ENCODE results near the gene PALLD. TPM values are rescaled to one million over a fixed set of nuclear protein-coding genes. Genes with fewer than 3 reads are reported as not detected.

Gene PALLD
- total RNA-seq, 3 donors from 2014 or later, result 112 to 663 (median 150) TPM

GRCh38 chr4:168891086-168891485 is 394.2 kb downstream of the PALLD start:
- intact Hi-C loops (cut with DNase I, micrococcal nuclease), result no loop called here
- ATAC-seq, result no peak
- H3K4me3 ChIP-seq, result no peak overlapping the region
- H3K4me1 ChIP-seq (ENCODE audit: low read depth), result no peaks in the 10 kb centered on the region
- no peak for TF ChIP-seq CTCF (IDR thresholded peaks at IDR 0.05)
- no peaks in the 10 kb centered on the region for H3K36me3 ChIP-seq (ENCODE audit: low read depth)
- no peak for DNase-seq
- H3K9me3 ChIP-seq, result no peaks in the 10 kb centered on the region

GRCh38 chr4:168891688-168892087 is 394.8 kb downstream of the PALLD start:
- Histone ChIP-seq H3K4me1 (ENCODE audit: low read depth) (no peaks in the 10 kb centered on the region), H3K9me3 (no peaks in the 10 kb centered on the region), H3K36me3 (ENCODE audit: low read depth) (no peaks in the 10 kb centered on the region), H3K4me3 (no peak overlapping the region)
- intact Hi-C loops (cut with DNase I, micrococcal nuclease), result no loop called here
- ATAC-seq (no peak), DNase-seq (no peak)
- no peak for TF ChIP-seq CTCF (IDR thresholded peaks at IDR 0.05)

GRCh38 chr4:168892475-168892874 is 395.6 kb downstream of the PALLD start:
- DNase-seq, result no peak
- intact Hi-C loops (cut with DNase I, micrococcal nuclease), result no loop called here
- no peak for ATAC-seq
- TF ChIP-seq CTCF (IDR thresholded peaks at IDR 0.05), result no peak
- Histone ChIP-seq H3K4me1 (ENCODE audit: low read depth) (no peaks in the 10 kb centered on the region), H3K4me3 (no peak overlapping the region), H3K9me3 (no peaks in the 10 kb centered on the region), H3K36me3 (ENCODE audit: low read depth) (no peaks in the 10 kb centered on the region)

- no peak for TF ChIP-seq CTCF (IDR thresholded peaks at IDR 0.05)
- DNase-seq, result no peak
- H3K36me3 ChIP-seq (ENCODE audit: low read depth), result no peaks in the 10 kb centered on the region
- no peaks in the 10 kb centered on the region for H3K4me1 ChIP-seq (ENCODE audit: low read depth)
- no peaks in the 10 kb centered on the region for H3K9me3 ChIP-seq
- intact Hi-C loops (cut with DNase I, micrococcal nuclease), result no loop called here
- no peak for ATAC-seq
- no peak overlapping the region for H3K4me3 ChIP-seq
Observed at GRCh38 chr4:168893205-168893604, 396.4 kb downstream of the PALLD start.

- Histone ChIP-seq H3K4me3 (no peak overlapping the region), H3K9me3 (no peaks in the 10 kb centered on the region), H3K4me1 (ENCODE audit: low read depth) (no peaks in the 10 kb centered on the region), H3K36me3 (ENCODE audit: low read depth) (no peaks in the 10 kb centered on the region)
- TF ChIP-seq CTCF (IDR thresholded peaks at IDR 0.05), result no peak
- ATAC-seq, result no peak
- no peak for DNase-seq
- intact Hi-C loops (cut with DNase I, micrococcal nuclease), result no loop called here
Observed at GRCh38 chr4:168893807-168894206, 397.0 kb downstream of the PALLD start.

GRCh38 chr4:168900080-168900479 is 403.2 kb downstream of the PALLD start:
- intact Hi-C loops (cut with DNase I, micrococcal nuclease), result no loop called here
- H3K4me1 ChIP-seq (ENCODE audit: low read depth), result no peaks in the 10 kb centered on the region
- H3K4me3 ChIP-seq, result no peak overlapping the region
- ATAC-seq (no peak), DNase-seq (no peak)
- no peaks in the 10 kb centered on the region for H3K9me3 ChIP-seq
- no peak for TF ChIP-seq CTCF (IDR thresholded peaks at IDR 0.05)
- peaks cover 5% of the 10 kb centered on the region for H3K36me3 ChIP-seq (ENCODE audit: low read depth)

Measured in mucosa of descending colon (tissue), 3 donors.